Neural cell (in vitro differentiated cells): ENCODE results near the gene ARL6IP1.
"Not testable (repeated sequence)": the region's sequence is repeated elsewhere in the genome, so short reads cannot be mapped to it uniquely, and the experiment has no call there.

Experiments used
- EP300 ChIP-seq: fragments of 450-650 bp; conservative IDR thresholded peaks from 2 replicates; pipeline ENCODE4 v1.6.1; 2014; ENCODE audit warnings: antibody characterized with exemption, mild to moderate bottlenecking, moderate library complexity; ENCODE audit not compliant: poor library complexity, severe bottlenecking
- EZH2 ChIP-seq: fragments of 200-600, 300-800 bp; shearing (Covaris generic), sonication (generic); IDR thresholded peaks from 2 replicates; pipeline ENCODE4 v1.6.1; 2014; ENCODE audit warnings: antibody characterized with exemption, low read length, borderline replicate concordance, mild to moderate bottlenecking; ENCODE audit not compliant: insufficient read depth, poor library complexity, severe bottlenecking
- MXI1 ChIP-seq: fragments of 450-650 bp; conservative IDR thresholded peaks from 2 replicates; pipeline ENCODE4 v1.6.1; 2014; ENCODE audit warnings: antibody characterized with exemption, mild to moderate bottlenecking; ENCODE audit not compliant: poor library complexity, severe bottlenecking
- POLR2AphosphoS5 ChIP-seq: IDR thresholded peaks from 2 replicates; pipeline ENCODE4 v1.6.1; 2012
- RAD21 ChIP-seq: fragments of 450-650 bp; conservative IDR thresholded peaks from 2 replicates; pipeline ENCODE4 v1.6.1; 2014; ENCODE audit warnings: antibody characterized with exemption, mild to moderate bottlenecking, moderate library complexity
- SMC3 ChIP-seq: fragments of 450-650 bp; conservative IDR thresholded peaks from 2 replicates; pipeline ENCODE4 v1.6.1; 2014; ENCODE audit warnings: antibody characterized with exemption, mild to moderate bottlenecking, moderate library complexity; ENCODE audit not compliant: poor library complexity
- TF ChIP-seq, protein P1 (sequence below): fragments of 450-650 bp; IDR thresholded peaks from 2 replicates; pipeline ENCODE4 v1.5.1; 2014; ENCODE audit warnings: antibody characterized with exemption, mild to moderate bottlenecking, moderate library complexity; ENCODE audit not compliant: poor library complexity, severe bottlenecking
- TF ChIP-seq, protein P2 (sequence below): IDR thresholded peaks from 2 replicates; pipeline ENCODE4 v1.6.1; 2012; ENCODE audit warnings: borderline replicate concordance

DNA sequence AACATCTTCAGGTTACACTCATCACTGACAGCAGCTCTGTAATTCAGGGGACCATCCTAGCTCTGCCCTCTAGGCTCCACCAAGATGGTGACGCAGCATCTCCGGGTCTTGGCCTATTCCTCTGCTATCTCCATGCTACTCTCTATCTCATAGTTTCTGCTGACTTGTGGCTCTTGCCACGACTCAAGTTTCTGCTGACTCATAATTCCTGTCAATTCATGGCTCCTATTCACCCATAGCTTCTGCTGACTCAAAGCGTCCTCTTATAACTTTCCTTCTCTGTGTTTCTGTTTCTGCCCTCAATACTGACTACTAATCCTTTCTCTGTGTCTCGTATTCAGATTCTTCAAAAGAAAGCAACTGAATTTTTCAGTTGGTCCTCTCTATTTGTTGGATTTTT lies 38.6 kb downstream of the ARL6IP1 start:
- TF ChIP-seq EZH2, MXI1, POLR2AphosphoS5, EP300, RAD21, SMC3: not testable (repeated sequence)
- TF ChIP-seq, protein P1, sequence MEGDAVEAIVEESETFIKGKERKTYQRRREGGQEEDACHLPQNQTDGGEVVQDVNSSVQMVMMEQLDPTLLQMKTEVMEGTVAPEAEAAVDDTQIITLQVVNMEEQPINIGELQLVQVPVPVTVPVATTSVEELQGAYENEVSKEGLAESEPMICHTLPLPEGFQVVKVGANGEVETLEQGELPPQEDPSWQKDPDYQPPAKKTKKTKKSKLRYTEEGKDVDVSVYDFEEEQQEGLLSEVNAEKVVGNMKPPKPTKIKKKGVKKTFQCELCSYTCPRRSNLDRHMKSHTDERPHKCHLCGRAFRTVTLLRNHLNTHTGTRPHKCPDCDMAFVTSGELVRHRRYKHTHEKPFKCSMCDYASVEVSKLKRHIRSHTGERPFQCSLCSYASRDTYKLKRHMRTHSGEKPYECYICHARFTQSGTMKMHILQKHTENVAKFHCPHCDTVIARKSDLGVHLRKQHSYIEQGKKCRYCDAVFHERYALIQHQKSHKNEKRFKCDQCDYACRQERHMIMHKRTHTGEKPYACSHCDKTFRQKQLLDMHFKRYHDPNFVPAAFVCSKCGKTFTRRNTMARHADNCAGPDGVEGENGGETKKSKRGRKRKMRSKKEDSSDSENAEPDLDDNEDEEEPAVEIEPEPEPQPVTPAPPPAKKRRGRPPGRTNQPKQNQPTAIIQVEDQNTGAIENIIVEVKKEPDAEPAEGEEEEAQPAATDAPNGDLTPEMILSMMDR: not testable (repeated sequence)
- TF ChIP-seq, protein P2, sequence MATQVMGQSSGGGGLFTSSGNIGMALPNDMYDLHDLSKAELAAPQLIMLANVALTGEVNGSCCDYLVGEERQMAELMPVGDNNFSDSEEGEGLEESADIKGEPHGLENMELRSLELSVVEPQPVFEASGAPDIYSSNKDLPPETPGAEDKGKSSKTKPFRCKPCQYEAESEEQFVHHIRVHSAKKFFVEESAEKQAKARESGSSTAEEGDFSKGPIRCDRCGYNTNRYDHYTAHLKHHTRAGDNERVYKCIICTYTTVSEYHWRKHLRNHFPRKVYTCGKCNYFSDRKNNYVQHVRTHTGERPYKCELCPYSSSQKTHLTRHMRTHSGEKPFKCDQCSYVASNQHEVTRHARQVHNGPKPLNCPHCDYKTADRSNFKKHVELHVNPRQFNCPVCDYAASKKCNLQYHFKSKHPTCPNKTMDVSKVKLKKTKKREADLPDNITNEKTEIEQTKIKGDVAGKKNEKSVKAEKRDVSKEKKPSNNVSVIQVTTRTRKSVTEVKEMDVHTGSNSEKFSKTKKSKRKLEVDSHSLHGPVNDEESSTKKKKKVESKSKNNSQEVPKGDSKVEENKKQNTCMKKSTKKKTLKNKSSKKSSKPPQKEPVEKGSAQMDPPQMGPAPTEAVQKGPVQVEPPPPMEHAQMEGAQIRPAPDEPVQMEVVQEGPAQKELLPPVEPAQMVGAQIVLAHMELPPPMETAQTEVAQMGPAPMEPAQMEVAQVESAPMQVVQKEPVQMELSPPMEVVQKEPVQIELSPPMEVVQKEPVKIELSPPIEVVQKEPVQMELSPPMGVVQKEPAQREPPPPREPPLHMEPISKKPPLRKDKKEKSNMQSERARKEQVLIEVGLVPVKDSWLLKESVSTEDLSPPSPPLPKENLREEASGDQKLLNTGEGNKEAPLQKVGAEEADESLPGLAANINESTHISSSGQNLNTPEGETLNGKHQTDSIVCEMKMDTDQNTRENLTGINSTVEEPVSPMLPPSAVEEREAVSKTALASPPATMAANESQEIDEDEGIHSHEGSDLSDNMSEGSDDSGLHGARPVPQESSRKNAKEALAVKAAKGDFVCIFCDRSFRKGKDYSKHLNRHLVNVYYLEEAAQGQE: not testable (repeated sequence)
